Kidney (tissue), 14 donors: Measurements from ENCODE around the gene EPOP. TPM values are rescaled to one million over a fixed set of nuclear protein-coding genes. Genes with fewer than 3 reads are reported as not detected.

ENCODE experiments used
- DNase-seq, 5 donors: peaks; one replicate each; pipeline ENCODE4 v3.0.0-alpha.2; 2013 to 2020
- FAIRE-seq: peaks from 2 replicates; lab custom pipeline; 2012; peaks lifted over from hg19 to GRCh38; lab: Jason Lieb, UNC
- H3K27ac ChIP-seq, 2 donors: one replicate each; pipeline ENCODE4 v1.7.0; 2013; ENCODE audit warnings: low read depth in 2 of 2, low read length in 2 of 2, inconsistent platforms in 1 of 2
- H3K27me3 ChIP-seq: one replicate; pipeline ENCODE4 v1.7.1; 2013; ENCODE audit warnings: low read length, inconsistent platforms; ENCODE audit not compliant: control insufficient read depth, insufficient read depth
- H3K36me3 ChIP-seq, 3 donors: one replicate each; pipeline versions ENCODE4 v1.7.0 to v1.7.1; 2013; ENCODE audit warnings: low read length in 3 of 3, control low read depth in 1 of 3, inconsistent platforms in 1 of 3; ENCODE audit not compliant: insufficient read depth in 3 of 3, control insufficient read depth in 2 of 3
- H3K4me1 ChIP-seq, 3 donors: one replicate each; pipeline versions ENCODE4 v1.7.0 to v1.7.1; 2013; ENCODE audit warnings: low read length in 3 of 3, inconsistent platforms in 1 of 3, low read depth in 1 of 3; ENCODE audit not compliant: control insufficient read depth in 2 of 3, insufficient read depth in 2 of 3
- H3K4me3 ChIP-seq, 3 donors: one replicate each; pipeline versions ENCODE4 v1.7.0 to v1.8.1; 2013; ENCODE audit warnings: low read length in 3 of 3, control low read depth in 1 of 3, inconsistent platforms in 1 of 3
- H3K9ac ChIP-seq, 3 donors: one replicate each; pipeline versions ENCODE4 v1.7.0 to v1.7.1; 2013; ENCODE audit warnings: low read length in 3 of 3, control low read depth in 1 of 3, inconsistent platforms in 1 of 3
- H3K9me3 ChIP-seq, 3 donors: one replicate each; pipeline versions ENCODE4 v1.7.0 to v1.7.1; 2013; ENCODE audit warnings: low read length in 3 of 3, control low read depth in 1 of 3, inconsistent platforms in 1 of 3; ENCODE audit not compliant: control insufficient read depth in 2 of 3, insufficient read depth in 1 of 3
- CTCF ChIP-seq: IDR thresholded peaks from 3 replicates; pipeline ENCODE4 v1.5.1; 2012; ENCODE audit warnings: mild to moderate bottlenecking, moderate library complexity, borderline replicate concordance; ENCODE audit not compliant: insufficient read depth; ENCODE audit errors: extremely low read depth
- intact Hi-C: fragments of 100-400 bp; cut with DNase I; formaldehyde crosslinking; loops from one replicate; pipeline ENCODE4 v1.11.1; 2022
- polyA plus RNA-seq: library from polyadenylated mRNA; stranded (reverse); fragments of 350-450 nt; fragmentation: Illumina TruSeq; extraction: RNeasy Lipid Tissue Mini Kit (QIAGEN cat#74804); gene quantifications from one replicate; pipeline ENCODE4 v1.2.3, GENCODE V29; 2014; ENCODE audit warnings: low read depth, low replicate concordance; ENCODE audit not compliant: insufficient read depth
- total RNA-seq: library from RNA; stranded (reverse); fragmentation: NEBNext Ultra II Directional; extraction: Animal tissue kit (Norgen Biotek cat#: 25700); gene quantifications from one replicate; pipeline ENCODE4 v1.2.1, GENCODE V29; 2021
- donor health status: control.
- donor health status: control.
- donor health status: control.
- donor health status: control.
- donor health status: control.
- donor health status: DM: yes; HTN: yes; CAD: no.
- donor health status: Normal renal cell carcinoma (clear cell type).

Gene EPOP
- total and polyA plus RNA-seq, 2 donors from 2014 or later, result 0.49 to 1.3 TPM

GRCh38 chr17:38716368-38717005 is 41.7 kb upstream of the EPOP start:
- DNase-seq, result peak in 1 of 5 donors; percentile 29
- no peak for FAIRE-seq
- intact Hi-C loops, result no loop called here
- Histone ChIP-seq H3K9me3 (no peaks in the 10 kb centered on the region), H3K36me3 (peaks cover 3 to 54% (median 30%) of the 10 kb centered on the region in 3 donors), H3K4me3 (no peak overlapping the region), H3K27me3 (no peaks in the 10 kb centered on the region), H3K9ac (no peak overlapping the region), H3K4me1 (no peaks in the 10 kb centered on the region), H3K27ac (no peak overlapping the region)
- TF ChIP-seq CTCF, result no peak

GRCh38 chr17:38715216-38715943 is 40.6 kb upstream of the EPOP start:
- no peak for FAIRE-seq
- intact Hi-C loops, result no loop called here
- no peak for DNase-seq
- H3K36me3 ChIP-seq, result peaks cover 3 to 46% (median 30%) of the 10 kb centered on the region in 3 donors
- no peaks in the 10 kb centered on the region for H3K27me3 ChIP-seq
- peaks cover 0 to 3% (median 0%) of the 10 kb centered on the region in 3 donors for H3K4me1 ChIP-seq
- H3K9ac ChIP-seq, result no peak overlapping the region
- no peaks in the 10 kb centered on the region for H3K9me3 ChIP-seq
- H3K27ac ChIP-seq, result no peak overlapping the region
- H3K4me3 ChIP-seq, result no peak overlapping the region
- TF ChIP-seq CTCF, result no peak

- no peak overlapping the region for H3K4me3 ChIP-seq
- intact Hi-C loops, result no loop called here
- H3K36me3 ChIP-seq, result peaks cover 3 to 45% (median 35%) of the 10 kb centered on the region in 3 donors
- FAIRE-seq (no peak), DNase-seq (peak in 2 of 5 donors; percentile 44 to 69)
- H3K27me3 ChIP-seq, result no peaks in the 10 kb centered on the region
- H3K9ac ChIP-seq, result no peak overlapping the region
- H3K4me1 ChIP-seq, result peaks cover 0 to 9% (median 0%) of the 10 kb centered on the region in 3 donors
- TF ChIP-seq CTCF, result no peak
- no peak overlapping the region for H3K27ac ChIP-seq
- no peaks in the 10 kb centered on the region for H3K9me3 ChIP-seq
These were observed 38.8 kb upstream of the EPOP start for GRCh38 chr17:38713456-38714075.
